Uterus (tissue), 4 donors: ENCODE data around the gene USP47. TPM values are rescaled to one million over a fixed set of nuclear protein-coding genes. Genes with fewer than 3 reads are reported as not detected.

Experiments
- DNase-seq, 2 donors: peaks; one replicate each; pipeline ENCODE4 v3.0.0-alpha.2; 2019 to 2020
- H3K27ac ChIP-seq, 2 donors: fragments of 200-600 bp; sonication (generic); 1 replicate in 1 of 2; 2 replicates in 1 of 2; pipeline ENCODE4 v1.5.1; 2016 to 2018
- H3K27me3 ChIP-seq, 2 donors: fragments of 200-600 bp; sonication (generic); one replicate each; pipeline ENCODE4 v1.5.1; 2018 to 2019; ENCODE audit warnings: control low read depth in 1 of 2
- H3K36me3 ChIP-seq, 2 donors: fragments of 200-600 bp; sonication (generic); one replicate each; pipeline ENCODE4 v1.5.1; 2019; ENCODE audit warnings: control low read depth in 1 of 2
- H3K4me1 ChIP-seq, 2 donors: fragments of 200-600 bp; sonication (generic); one replicate each; pipeline ENCODE4 v1.5.1; 2018 to 2019; ENCODE audit warnings: control low read depth in 1 of 2
- H3K4me3 ChIP-seq, 2 donors: fragments of 200-600 bp; sonication (generic); 1 replicate in 1 of 2; 2 replicates in 1 of 2; pipeline ENCODE4 v1.5.1; 2018 to 2019; ENCODE audit warnings: mild to moderate bottlenecking in 1 of 2
- H3K9me3 ChIP-seq, 2 donors: fragments of 200-600 bp; sonication (generic); one replicate each; pipeline ENCODE4 v1.5.1; 2019; ENCODE audit warnings: control low read depth in 1 of 2
- POLR2A ChIP-seq, 2 donors: fragments of 450-650 bp; IDR thresholded peaks; one replicate each; pipeline ENCODE4 v1.6.1; 2016; ENCODE audit warnings: antibody characterized with exemption in 2 of 2, mild to moderate bottlenecking in 1 of 2, moderate library complexity in 1 of 2
- intact Hi-C: fragments of 100-400 bp; cut with DNase I; formaldehyde crosslinking; loops from one replicate; pipeline ENCODE4 v1.15.1; 2023; ENCODE audit warnings: low total_unique reads
- total RNA-seq, 4 donors: library from RNA; depleted of rRNA in 3 of 4; stranded (reverse); fragments of >200 nt in 3 of 4; gene quantifications; one replicate each; pipeline versions ENCODE4 v1.1.0 to v1.2.4, GENCODE V29; 2014 to 2023
- TF ChIP-seq, protein P1 (sequence below), 4 experiments: fragments of 200-600 bp in 2 of 4; fragments of 450-650 bp in 2 of 4; sonication (generic) in 2 of 4; IDR thresholded peaks; one replicate each; pipeline ENCODE4 v1.5.1; 2016 to 2019; ENCODE audit warnings: antibody characterized with exemption in 4 of 4, mild to moderate bottlenecking in 2 of 4, moderate library complexity in 1 of 4
- donor health status: DM: yes; HTN: yes; CAD: no.

Gene USP47
- total RNA-seq, 4 donors from 2014 or later, result 83.4 to 247 (median 146) TPM

DNA sequence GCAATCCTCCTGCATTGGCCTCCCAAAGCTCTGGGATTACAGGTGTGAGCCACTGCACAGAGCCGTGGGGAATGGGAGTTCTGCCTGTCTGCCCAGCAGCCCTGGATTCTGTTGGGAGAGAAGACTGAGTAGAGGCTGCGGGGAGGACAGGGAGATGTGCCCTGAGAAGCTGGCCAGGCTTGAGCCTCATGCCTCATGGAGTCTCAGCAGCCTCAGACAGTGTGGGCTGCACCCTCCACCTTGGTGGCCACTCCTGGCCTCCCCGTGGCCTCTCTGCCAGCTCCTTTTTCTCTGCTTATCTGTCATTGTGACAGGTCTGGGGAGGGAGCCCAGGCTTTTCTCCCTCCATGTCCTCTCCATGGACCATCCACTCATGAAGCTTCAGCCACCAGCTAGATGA lies 123.4 kb downstream of the USP47 start:
- Histone ChIP-seq H3K27ac (no peak overlapping the region), H3K4me1 (no peaks in the 10 kb centered on the region), H3K27me3 (no peaks in the 10 kb centered on the region), H3K4me3 (no peak overlapping the region), H3K36me3 (no peaks in the 10 kb centered on the region), H3K9me3 (no peaks in the 10 kb centered on the region)
- intact Hi-C loops, result no loop called here
- no peak for DNase-seq
- no peak for TF ChIP-seq POLR2A (IDR thresholded peaks at IDR 0.05)
- TF ChIP-seq, protein P1, sequence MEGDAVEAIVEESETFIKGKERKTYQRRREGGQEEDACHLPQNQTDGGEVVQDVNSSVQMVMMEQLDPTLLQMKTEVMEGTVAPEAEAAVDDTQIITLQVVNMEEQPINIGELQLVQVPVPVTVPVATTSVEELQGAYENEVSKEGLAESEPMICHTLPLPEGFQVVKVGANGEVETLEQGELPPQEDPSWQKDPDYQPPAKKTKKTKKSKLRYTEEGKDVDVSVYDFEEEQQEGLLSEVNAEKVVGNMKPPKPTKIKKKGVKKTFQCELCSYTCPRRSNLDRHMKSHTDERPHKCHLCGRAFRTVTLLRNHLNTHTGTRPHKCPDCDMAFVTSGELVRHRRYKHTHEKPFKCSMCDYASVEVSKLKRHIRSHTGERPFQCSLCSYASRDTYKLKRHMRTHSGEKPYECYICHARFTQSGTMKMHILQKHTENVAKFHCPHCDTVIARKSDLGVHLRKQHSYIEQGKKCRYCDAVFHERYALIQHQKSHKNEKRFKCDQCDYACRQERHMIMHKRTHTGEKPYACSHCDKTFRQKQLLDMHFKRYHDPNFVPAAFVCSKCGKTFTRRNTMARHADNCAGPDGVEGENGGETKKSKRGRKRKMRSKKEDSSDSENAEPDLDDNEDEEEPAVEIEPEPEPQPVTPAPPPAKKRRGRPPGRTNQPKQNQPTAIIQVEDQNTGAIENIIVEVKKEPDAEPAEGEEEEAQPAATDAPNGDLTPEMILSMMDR (IDR thresholded peaks at IDR 0.05), result no peak

DNA sequence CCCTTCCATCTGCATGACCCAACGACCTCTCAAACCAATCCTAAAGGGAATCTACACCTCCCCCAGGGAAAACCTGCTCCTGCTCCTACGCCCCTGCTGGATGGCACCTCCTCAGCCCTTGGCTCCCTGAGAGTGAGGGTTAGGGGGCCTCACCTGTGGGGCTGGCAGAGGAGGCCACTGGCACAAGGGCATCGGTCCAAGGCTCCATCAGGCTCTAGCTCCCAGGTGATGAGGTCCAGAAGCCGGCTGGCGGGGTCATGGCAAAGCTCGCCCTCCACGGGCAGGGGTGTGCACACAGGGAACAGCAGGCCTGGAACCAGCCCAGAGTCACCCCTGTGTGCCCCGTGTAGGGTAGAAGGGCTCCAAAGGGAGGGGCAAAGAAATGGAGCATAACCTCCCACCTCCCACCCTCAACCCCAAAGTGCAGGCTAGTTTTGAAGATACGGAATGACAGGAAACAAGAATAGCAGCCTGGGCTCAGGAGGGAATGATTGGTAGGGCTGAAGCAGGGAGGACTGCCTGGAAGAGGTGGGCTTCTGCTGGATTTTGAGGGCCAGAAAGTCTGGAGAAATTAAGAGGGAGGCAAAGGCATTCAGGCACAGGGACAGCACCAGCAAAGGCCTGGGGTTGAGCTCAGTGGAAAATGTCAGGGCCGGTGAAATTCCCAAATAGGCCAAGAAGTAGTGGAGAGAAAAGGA lies 124.0 kb downstream of the USP47 start:
- Histone ChIP-seq H3K27ac (no peak overlapping the region), H3K36me3 (no peaks in the 10 kb centered on the region), H3K4me3 (no peak overlapping the region), H3K9me3 (no peaks in the 10 kb centered on the region), H3K4me1 (no peaks in the 10 kb centered on the region), H3K27me3 (no peaks in the 10 kb centered on the region)
- no peak for DNase-seq
- TF ChIP-seq, protein P1 (IDR thresholded peaks at IDR 0.05), result no peak
- no peak for TF ChIP-seq POLR2A (IDR thresholded peaks at IDR 0.05)
- intact Hi-C loops, result no loop called here

DNA sequence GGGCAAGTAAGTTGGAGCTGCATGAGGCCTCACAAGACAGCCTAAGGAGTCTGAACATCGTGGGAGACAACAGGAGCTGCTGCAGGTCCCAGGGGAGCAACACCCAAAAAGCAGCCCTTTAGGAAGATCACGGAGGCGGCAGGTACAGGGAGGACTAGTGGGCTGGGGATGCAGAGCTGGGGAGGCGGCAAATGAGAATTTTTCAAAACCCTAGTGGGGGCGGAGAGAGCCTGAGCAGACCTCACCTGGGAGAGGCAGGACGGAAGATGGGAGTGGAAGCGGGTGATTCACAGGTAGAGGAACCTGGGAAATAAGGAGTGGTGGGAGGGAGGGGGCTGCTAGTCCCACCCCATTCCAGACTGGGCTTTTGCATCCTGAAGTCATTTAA lies 124.6 kb downstream of the USP47 start:
- Histone ChIP-seq H3K27me3 (no peaks in the 10 kb centered on the region), H3K4me1 (no peaks in the 10 kb centered on the region), H3K27ac (no peak overlapping the region), H3K36me3 (no peaks in the 10 kb centered on the region), H3K4me3 (no peak overlapping the region), H3K9me3 (no peaks in the 10 kb centered on the region)
- TF ChIP-seq, protein P1 (IDR thresholded peaks at IDR 0.05), result no peak
- no peak for TF ChIP-seq POLR2A (IDR thresholded peaks at IDR 0.05)
- intact Hi-C loops, result no loop called here
- no peak for DNase-seq

DNA sequence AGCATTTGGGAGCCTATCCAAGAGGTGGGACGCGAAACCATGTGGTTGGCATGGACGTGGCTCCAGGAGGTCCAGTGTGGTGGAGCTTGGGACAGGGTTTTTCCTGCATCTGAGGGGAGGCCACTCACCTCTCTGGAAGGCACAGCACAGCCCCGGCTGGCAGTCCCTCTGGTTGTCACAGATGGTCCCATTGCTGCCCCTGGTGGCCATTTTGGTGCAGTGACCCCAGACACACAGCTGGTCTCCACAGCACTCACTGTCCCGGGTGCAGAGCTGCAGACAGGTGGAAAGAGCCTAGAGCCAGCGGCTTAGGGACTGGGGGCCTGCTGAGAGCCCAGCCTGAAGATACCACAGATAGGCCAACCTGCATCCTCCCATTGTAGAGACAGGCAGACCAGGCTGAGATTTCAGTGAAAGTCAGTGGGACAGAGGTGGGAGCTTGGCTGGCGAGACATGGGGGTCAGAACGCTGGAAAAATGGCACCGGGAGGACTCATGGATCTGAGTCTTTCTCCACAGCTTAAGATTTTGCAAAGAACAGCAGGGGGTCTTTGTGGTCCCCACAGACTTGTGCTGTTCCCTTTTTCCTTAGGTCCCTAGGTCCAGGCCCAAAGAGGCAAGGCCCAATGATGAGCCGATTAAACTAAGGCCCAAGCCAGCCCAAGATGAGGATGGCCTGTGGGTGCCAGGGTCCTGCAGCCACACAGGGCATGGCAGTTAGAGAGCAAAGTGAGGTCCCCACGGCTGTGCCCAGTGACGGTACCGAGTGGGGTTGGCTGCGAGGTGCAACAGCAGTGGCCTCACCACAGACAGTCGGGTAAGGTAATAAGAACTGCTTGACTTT lies 125.3 kb downstream of the USP47 start:
- no peaks in the 10 kb centered on the region for H3K9me3 ChIP-seq
- no peak overlapping the region for H3K4me3 ChIP-seq
- no peak overlapping the region for H3K27ac ChIP-seq
- peak; percentile 52 to 58 for DNase-seq
- intact Hi-C loops, result no loop called here
- H3K4me1 ChIP-seq, result peaks cover 0 to 3% of the 10 kb centered on the region in 2 donors
- no peaks in the 10 kb centered on the region for H3K36me3 ChIP-seq
- H3K27me3 ChIP-seq, result no peaks in the 10 kb centered on the region
- peak in 1 of 2 donors; percentile 15 for TF ChIP-seq POLR2A (IDR thresholded peaks at IDR 0.05)
- TF ChIP-seq, protein P1 (IDR thresholded peaks at IDR 0.05), result peak; percentile 27 to 56 (median 54)
